Stimulated activated CD4-positive, alpha-beta T cell treated with anti-CD3 and anti-CD28 coated beads, Interleukin-12 subunit alpha, Interleukin-12 subunit beta, amount 100 ng/mL, for 24 hours (primary cell): Measurements from ENCODE around the gene SERGEF.

Source experiments
- DNase-seq, 2 experiments: peaks; one replicate each; pipeline ENCODE4 v3.0.0-alpha.2; 2020; ENCODE audit warnings: low read depth in 2 of 2

The SERGEF gene

DNA sequence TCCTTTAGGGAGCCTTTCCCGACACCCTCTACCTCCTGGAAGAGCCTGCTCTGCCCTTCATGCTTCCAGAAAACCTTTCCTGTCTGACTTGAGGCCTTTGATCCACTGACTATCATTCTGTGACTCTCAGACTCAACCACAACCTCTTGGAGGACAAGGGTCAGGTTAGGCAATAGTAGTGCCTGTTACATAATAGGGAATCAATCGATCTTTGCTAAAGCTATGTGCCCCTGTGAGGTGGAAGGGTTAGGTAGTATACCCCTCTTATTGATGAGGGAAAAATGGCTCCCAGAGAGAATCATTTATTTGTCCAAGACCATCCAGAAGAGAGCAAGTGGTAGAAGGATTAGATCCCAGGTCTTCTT is 262.1 kb downstream of the SERGEF start:
- no peak for DNase-seq

DNA sequence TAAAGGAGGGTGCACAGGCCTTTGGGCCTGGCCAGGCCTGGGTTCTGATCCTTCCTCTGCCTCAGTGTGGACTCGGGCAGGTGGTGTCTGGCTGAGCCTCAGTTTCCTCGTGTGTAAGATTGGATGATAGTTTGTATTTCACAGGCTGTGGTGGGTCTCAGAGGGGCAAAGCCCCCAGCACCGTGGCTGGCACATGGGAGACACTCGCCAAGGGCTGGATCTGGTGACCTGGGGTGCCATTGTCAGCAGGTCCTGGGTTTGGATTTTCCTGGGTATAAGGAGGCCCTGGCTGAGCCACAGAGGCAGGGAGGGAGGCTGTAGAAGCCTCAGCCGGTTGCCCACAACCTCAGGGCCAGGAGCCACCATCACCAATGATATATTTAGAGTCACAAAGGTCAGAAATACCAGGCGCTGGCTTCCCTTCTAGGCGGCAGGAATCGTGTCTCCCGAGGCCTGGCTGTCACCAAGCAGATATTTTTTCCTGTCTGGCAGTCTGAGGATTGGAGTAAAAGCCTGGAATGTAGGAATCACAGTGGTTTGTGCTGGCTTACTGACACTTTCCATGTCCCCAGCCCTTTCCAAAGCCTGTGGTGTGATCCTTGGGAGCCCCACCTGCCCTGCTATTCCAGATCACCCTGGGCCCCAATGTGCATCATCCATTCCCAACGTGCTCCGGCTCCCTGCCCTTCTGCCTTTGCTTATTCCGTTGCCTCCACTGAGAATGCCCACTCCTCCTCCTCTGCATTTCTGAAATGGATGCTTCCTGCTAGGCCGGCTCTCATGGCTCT is 262.6 kb downstream of the SERGEF start:
- DNase-seq: no peak

DNA sequence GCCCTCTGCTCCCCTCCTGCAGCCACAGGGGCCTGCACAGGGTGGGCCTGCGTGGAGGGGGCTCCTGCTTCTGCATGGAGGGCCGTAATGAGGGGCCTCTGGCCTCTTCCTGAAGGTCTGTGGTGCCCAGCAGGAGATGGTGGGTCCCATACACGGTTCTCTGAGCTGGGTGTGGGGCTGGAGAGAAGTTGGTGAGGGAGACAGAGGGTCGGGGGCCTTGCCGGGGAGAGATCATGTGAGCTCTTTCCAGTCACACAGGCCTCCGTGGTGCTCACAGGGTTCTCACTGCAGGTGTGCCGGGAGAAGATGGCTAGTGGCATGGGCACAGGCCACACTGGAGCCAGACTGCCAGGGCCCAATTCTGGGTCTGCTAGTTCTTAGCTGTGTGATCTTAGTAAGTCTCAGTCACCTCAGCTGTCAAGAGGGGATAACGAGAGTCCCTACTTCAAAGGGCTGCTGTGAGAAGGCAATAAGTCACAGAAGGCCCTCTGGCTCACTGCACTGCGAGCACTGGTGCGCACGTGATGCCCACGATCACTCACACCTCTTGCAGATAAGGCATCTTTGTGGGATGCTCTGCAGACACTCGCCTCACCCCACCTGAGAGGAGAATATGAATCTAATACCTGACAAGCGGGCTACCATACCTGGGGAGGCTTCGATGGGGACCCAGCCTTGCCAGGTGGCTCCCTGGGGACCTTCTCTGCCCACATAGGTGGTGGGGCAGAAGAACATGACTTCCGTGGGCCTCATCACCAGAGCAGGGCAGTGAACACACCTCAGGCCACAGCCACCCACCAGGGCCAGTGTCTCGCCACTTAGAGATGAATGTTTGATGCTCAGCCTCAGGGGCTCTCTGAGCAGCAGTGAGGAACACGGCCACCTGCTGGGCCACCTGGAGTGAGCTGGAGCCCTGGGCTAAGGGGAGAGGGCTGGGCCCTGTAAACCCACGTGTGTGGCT is 263.8 kb downstream of the SERGEF start:
- DNase-seq: no peak

DNA sequence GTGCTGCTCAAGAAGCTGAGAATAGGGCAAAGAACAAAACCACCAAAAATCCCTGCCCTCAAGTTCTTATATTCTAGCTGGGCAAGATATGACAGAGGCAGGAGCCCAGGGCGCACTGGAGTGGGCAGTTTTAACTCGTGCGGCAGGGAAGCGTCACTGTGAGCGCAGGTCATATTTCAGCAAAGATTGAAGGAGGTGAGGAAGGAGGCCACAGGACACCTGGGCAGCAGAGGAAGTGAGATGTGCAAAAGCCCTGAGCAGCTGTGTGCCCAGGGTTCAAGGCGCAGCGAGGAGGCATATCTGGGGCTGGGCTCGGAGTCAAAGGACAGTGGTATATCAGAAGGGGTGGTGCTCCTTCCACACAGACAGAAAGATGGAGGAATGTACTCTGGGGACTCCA is 264.8 kb downstream of the SERGEF start:
- no peak for DNase-seq

DNA sequence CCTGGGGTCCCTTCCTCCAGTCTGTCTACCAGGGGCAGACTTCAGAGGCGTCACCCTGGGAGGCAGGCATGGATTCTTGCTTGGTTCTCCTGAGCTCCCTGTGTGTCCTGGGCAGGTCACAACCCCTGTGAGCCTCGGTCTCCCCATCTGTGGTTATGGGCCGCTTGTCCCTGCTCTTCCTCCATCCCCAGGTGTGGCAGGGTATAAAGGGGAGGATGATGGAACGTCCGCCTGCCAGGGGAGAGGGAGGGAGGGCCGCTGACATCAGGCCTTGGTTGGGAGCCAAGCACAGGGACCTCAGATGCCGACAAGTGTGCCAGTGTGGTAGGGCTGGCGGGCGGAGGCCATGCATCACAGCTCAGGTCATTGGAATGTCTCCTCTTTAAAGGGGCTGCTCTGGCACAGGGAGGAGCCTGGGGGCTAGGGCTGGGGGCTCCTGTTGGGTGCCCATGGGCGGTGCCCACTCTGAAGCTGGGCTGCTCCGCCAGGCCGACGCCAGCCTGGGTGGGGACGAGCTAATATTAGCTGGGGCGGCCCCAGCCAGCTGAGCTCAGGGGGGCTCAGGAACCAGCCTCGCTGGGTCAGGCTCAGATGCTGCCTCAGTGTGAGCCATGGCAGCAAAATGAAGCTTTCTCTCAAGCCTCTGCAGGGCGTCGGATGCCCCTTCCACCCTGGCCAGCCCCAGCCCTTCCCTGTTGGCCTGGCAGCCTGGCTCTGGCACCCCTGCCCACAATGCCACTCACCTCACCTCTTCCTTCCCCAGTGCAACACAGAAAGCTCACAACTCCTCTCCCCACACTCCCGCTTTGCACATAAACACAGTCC is 265.5 kb downstream of the SERGEF start:
- DNase-seq: no peak

DNA sequence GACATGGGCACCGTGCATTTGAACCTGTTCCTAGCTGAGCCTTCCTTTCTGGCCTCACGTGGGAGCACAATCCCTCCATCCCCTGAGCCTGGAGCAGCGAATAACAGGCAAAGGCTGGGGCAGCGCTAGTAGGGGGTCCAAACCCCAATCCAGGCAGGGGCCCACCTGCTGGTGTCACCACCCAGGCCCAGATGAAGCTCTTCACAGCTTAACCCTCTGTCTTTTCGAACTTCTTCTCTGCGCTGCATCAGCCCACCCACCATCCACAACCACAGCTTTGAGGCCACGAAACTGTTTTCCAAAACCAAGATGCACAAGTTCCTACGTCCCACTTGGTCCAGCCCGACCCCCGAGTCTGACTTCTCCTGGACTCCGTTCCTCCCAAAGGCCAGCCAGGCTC is 266.8 kb downstream of the SERGEF start:
- no peak for DNase-seq

DNA sequence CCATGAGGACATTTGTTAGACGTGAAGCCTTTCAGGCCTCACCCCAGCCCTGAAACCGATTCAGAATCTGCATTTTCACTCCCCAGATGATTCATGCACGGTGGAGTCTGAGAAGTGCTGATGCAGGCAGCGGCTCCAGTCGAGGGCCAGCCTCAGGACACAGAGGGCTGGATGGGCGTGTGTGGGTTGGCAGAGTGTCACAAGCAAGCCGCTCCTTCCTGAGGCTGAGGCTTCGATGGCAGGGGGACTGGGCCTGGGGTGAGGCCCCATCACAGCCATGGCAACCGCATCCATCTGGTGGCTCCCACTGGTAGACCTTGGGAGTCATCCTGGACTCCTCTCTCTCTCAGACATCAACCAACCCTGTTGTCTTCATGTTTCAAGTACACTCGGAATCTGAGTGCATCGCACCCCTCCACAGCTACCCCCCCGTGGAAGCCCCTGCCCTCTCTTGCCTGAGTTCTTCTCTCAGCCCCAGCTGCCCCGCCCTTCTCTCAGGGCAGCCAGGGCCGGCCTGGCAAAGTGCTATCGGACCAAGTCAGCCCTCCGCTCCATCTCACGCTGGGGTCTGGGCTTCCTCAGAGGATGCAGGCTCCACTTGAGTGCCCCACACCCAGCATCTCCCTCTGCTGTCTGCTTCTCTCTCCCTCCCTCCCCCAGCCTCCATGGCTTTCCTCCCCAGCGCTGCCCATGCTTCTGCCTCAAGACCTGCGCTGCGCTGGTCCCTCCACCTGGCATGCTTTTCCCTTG is 267.6 kb downstream of the SERGEF start:
- DNase-seq: no peak

DNA sequence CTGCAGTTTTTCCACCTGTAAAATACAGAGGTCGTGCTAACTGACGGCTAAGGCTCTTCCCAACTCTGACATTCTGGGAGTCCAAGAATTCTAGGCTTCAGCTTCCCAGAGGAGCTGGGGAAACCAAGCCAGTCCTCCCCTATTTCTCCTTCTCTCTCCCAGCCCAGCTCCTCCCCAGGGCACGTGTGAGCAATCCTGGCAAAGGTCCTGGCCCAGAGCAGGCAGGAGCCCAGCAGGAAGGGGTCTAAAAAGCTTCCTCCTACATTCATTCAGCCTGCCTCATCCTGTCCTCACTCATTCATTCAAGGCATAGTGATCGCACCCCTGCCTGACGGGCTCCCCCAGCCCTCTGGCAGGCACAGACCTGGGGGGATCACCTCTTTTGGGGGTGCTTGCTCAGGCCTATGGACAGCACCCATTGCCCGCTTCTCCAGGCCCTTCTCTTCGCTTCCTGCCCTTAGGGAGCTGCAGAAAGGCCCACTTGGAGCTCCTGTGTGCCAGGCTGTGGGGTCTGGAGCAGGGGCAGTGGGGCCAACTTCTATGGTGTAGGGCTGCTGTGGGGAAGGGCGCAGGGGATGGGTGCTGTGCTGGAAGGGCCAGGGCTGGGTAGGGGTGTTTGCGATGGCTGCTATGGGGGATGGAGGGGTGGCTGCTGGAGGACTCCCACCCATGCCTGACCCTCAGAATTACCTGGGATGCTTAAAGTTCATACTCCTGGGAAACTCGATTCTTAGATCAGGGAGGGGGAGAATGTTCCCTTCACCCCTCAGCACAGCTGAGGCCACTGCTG is 268.5 kb downstream of the SERGEF start:
- DNase-seq: no peak

DNA sequence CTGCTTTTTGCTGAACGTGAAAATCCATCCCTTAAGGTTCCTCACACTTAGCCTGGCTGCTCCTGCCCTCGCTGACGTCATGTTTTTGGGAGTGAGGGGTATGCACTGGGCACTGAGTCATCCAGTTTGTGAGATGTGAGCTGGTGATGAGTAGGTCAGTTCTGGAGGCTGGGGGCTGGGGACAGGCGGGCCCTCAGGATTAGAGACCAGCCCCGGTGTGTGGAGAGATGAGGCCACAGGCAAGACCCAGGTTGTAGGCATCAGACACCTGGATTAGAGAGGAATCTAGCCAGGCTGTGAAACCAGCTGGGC is 269.1 kb downstream of the SERGEF start:
- no peak for DNase-seq

DNA sequence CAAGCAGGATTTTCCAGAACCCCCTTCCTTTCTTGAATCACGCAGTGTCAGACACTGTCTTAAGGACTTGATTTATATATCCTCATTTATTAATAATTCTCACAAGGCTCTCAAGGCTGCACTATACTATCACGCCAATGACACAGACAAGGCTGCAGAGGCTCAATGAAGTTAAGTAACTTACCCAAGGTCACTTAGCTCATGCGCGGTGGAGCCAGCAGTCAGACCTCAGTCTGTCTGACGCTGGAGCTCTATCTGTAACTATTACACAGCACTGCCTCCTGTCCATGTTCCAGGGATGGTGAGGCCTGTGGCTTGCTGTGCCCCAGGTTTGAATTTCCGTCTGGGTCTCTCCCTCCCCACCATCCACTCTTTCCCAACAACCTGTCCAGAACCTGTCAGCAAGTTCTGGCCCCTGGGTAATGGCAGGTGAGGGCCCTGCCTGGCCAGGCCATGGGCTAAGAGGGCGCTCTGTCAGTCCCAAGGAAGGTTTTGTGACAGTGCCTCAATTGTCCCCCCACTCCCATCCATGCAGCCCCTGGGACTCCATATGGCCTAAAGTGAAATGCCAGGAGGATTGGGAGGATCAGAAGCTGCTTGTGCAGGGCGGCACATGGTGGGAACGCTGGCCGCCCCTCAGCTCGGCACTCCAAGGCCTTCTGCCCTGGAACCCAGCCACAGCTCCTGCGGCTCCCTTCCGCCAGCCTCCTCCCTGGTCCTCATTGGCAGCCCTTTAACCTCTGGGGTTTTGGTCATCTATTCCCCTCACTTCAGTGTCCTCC is 269.6 kb downstream of the SERGEF start:
- no peak for DNase-seq

DNA sequence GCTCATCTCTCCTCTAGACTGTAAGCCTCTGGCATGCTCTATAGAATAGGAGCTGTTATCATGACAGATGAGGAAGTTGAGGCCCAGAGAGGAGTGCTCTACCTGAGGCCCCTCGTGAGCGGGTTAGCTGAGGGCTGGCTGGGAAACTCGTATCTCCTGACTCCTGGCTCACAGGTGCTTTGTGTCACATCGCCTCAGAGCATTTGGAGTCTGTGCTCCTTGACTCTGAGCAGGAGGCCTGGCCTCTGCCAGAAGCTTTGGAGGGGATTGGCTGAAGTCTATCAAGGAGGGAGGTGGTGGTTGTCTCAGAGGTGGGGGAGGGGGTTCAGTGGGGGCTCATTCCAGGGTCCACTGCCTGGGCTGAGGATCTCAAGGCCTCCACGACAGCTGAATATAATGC is 270.8 kb downstream of the SERGEF start:
- DNase-seq: no peak

DNA sequence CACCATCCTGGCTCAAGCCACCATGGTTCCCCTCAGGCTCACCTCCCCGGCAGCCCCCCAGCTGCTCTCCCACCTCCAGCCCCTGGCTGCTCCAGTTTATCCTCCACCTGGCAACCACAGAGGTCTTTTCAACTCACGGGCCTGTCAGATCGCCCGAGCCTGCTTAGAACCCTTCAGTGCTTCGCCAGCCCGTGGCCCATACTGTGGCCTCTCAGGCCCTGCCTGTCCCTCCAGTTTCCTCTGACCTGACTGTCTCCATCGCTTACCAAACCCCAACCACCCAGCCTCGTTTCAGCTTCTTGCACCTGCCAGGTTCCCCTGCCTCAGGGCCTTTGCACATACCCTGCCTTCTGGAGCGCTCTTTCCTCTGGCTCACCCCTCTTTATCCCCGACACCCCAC is 271.4 kb downstream of the SERGEF start:
- no peak for DNase-seq

DNA sequence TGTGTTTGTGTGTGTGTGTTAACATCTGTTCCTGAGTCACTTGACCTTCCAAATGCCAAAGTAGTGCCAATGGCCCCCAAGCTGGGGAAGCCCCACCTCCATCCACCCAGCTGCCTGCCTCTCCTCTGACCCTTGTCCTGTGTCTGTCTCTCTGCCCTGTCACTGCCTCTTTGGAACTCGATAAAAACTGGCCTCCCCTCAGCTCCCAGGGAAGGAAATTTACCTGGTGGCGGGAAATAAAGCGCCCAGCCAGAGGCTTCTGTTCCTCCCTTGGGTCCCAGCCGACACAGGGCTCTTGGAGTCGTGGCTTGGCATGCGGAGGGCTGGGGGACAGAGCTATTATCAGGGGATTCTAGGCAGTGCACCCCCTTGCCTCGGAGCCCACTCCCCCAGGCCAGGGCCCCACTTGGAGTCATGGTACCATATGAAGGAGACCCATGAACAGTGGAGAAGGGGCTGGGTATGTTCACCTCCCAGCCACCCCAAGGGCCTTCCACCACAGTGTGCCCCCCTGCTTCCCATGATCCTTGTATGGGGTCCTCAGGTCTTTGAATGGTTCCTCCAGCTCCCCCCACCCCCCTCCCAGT is 272.1 kb downstream of the SERGEF start:
- no peak for DNase-seq

DNA sequence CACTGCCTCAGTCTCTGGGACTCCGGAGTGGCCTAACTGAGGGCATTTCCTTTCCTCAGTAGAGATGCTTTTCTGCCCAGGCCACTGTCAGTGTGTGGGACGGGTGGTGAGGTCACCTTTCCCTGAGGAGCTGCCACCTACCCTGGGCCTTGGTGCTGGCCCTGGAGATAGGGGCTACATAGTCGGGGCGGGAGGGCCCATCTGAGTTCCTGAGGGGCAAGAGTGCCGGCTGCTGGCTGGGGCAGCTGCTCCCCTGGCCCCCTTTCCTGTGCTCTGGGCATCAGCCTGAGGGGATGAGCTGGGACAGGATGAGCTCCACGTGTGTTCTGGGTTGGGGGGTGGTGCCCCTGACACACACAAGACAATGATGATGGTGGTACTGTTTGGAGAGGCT is 272.9 kb downstream of the SERGEF start:
- DNase-seq: no peak

DNA sequence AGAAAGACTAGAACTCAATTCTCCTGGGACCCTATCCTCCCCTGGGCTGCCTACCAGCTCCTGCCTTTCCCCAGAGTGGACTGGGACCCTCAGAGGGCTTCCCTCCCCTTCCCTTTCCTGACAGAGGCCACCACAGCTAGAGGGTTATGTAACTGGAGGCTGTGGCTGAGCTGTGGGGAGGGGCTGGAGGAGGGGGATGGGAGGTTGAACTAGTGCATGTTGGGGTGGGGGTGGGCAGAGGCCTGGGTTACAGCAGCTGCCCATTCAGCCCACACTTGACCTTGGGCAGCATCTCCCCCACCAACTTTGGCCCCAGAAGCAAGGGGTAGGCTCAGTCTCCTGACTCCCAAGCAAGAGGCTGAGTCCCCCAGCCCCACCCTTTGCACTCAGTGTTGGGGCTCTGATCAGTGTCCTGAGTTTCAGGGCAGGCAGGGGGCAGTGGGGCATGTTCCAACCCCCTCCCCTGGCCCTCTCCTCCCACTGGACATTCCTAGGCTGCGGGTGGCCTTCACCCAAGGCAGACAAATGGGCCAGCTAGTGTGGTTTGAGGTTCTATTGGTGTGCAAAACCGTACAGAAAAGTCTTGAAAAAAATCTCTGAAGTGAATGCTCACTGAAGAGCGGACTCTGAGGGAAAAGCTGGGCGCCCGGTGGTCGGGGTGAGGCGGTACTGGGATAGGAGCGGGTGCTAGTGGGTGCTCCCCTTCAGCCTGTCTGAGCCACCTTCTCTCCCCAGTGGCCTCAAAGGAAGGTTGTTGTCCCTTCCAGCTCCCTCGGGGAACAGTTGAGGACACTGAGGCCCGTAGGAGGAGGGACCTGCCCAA is 274.5 kb downstream of the SERGEF start:
- DNase-seq: no peak
